Nephron progenitor cell (in vitro differentiated cells): ENCODE measurements around the gene GRWD1.

ENCODE experiments used
- DNase-seq: peaks from one replicate; pipeline ENCODE4 v3.0.0; 2021
- H3K27ac Mint-ChIP-seq: 2 replicates; pipeline ENCODE4 v1.8.0; 2021; ENCODE audit warnings: mild to moderate bottlenecking, moderate library complexity, mixed read lengths
- H3K27me3 Mint-ChIP-seq: 2 replicates; pipeline ENCODE4 v1.8.0; 2021; ENCODE audit warnings: mild to moderate bottlenecking, low read depth, mixed read lengths; ENCODE audit not compliant: poor library complexity
- H3K36me3 Mint-ChIP-seq: 2 replicates; pipeline ENCODE4 v1.8.0; 2021; ENCODE audit warnings: low read depth, mixed read lengths
- H3K4me1 Mint-ChIP-seq: 2 replicates; pipeline ENCODE4 v1.8.0; 2021; ENCODE audit warnings: mixed read lengths
- H3K4me3 Mint-ChIP-seq: 2 replicates; pipeline ENCODE4 v1.8.0; 2021; ENCODE audit warnings: mild to moderate bottlenecking, moderate library complexity, mixed read lengths
- H3K9me3 Mint-ChIP-seq: 2 replicates; pipeline ENCODE4 v1.8.0; 2021; ENCODE audit warnings: mild to moderate bottlenecking, moderate library complexity, mixed read lengths
- TF ChIP-seq, protein P1 (sequence below): fragments of 200-600 bp; sonication (generic); IDR thresholded peaks from 2 replicates; pipeline ENCODE4 v1.5.0; 2021; ENCODE audit warnings: antibody characterized with exemption

The GRWD1 gene

GRCh38 chr19:48500830-48501493 is 55.2 kb downstream of the GRWD1 start:
- H3K27me3 Mint-ChIP-seq = peaks cover 11% of the 10 kb centered on the region
- peak overlapping the region; percentile 7 for H3K27ac Mint-ChIP-seq
- no peaks in the 10 kb centered on the region for H3K36me3 Mint-ChIP-seq
- TF ChIP-seq, protein P1, sequence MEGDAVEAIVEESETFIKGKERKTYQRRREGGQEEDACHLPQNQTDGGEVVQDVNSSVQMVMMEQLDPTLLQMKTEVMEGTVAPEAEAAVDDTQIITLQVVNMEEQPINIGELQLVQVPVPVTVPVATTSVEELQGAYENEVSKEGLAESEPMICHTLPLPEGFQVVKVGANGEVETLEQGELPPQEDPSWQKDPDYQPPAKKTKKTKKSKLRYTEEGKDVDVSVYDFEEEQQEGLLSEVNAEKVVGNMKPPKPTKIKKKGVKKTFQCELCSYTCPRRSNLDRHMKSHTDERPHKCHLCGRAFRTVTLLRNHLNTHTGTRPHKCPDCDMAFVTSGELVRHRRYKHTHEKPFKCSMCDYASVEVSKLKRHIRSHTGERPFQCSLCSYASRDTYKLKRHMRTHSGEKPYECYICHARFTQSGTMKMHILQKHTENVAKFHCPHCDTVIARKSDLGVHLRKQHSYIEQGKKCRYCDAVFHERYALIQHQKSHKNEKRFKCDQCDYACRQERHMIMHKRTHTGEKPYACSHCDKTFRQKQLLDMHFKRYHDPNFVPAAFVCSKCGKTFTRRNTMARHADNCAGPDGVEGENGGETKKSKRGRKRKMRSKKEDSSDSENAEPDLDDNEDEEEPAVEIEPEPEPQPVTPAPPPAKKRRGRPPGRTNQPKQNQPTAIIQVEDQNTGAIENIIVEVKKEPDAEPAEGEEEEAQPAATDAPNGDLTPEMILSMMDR = no peak
- no peaks in the 10 kb centered on the region for H3K9me3 Mint-ChIP-seq
- H3K4me1 Mint-ChIP-seq = peaks cover 42% of the 10 kb centered on the region
- DNase-seq = no peak
- H3K4me3 Mint-ChIP-seq = peak overlapping the region; percentile 78

- Mint-ChIP-seq H3K4me1 (peaks cover 41% of the 10 kb centered on the region), H3K9me3 (no peaks in the 10 kb centered on the region), H3K36me3 (no peaks in the 10 kb centered on the region), H3K27ac (peak overlapping the region; percentile 7), H3K27me3 (peaks cover 11% of the 10 kb centered on the region), H3K4me3 (peak overlapping the region; percentile 78)
- DNase-seq = peak; percentile 96
- TF ChIP-seq, protein P1 = no peak
Measured at GRCh38 chr19:48501494-48502349, 55.9 kb downstream of the GRWD1 start.

GRCh38 chr19:48502350-48503018 is 56.7 kb downstream of the GRWD1 start:
- no peak overlapping the region for H3K27ac Mint-ChIP-seq
- TF ChIP-seq, protein P1 = no peak
- peak overlapping the region; percentile 78 for H3K4me3 Mint-ChIP-seq
- no peaks in the 10 kb centered on the region for H3K9me3 Mint-ChIP-seq
- DNase-seq = no peak
- H3K27me3 Mint-ChIP-seq = peaks cover 14% of the 10 kb centered on the region
- H3K4me1 Mint-ChIP-seq = peaks cover 35% of the 10 kb centered on the region
- H3K36me3 Mint-ChIP-seq = no peaks in the 10 kb centered on the region

GRCh38 chr19:48506138-48506733 is 60.5 kb downstream of the GRWD1 start:
- DNase-seq = no peak
- Mint-ChIP-seq H3K27me3 (peaks cover 45% of the 10 kb centered on the region), H3K4me1 (peaks cover 36% of the 10 kb centered on the region), H3K27ac (no peak overlapping the region), H3K9me3 (no peaks in the 10 kb centered on the region), H3K36me3 (no peaks in the 10 kb centered on the region), H3K4me3 (no peak overlapping the region)
- TF ChIP-seq, protein P1 = peak; percentile 38
